ENCODE data around the gene HEATR5B. TPM values are rescaled to one million over a fixed set of nuclear protein-coding genes. Genes with fewer than 3 reads are reported as not detected.

Gene HEATR5B
- total and polyA plus RNA-seq, 11 donors, result 6.7 to 22.8 (median 17.9) TPM

DNA sequence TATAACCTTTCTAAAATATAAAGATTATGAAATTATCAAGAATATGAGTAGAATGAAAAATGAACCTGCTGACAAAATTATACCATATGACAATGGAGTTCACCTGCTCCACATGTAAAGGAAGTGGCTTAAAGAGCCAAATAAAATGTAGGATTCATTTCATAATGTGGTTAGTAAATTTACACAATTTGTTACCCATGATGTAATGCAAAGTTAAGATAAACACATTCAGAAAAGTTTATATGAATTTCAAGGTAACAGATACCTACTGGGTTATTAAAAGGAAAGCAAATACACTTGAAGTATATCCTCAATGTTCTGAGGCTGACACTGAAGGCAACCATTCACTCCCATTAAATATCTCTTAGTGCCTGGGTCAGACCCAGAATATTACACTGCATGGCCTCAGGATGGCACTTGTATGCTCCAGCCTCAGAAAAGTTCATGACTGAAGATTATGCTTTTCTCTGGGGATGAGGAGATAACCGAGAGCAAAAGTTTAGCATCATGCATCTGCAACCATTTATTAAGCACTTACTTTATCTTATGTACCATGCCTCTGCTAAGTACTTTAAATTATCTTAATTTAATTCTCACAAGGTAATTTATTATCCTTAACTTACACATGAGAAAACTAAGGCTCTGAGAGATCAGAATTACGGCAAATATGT is 124.0 kb downstream of the HEATR5B start:
- H3K36me3 ChIP-seq, result peaks cover 0 to 10% (median 0%) of the 10 kb centered on the region in 9 donors
- intact Hi-C loops (cut with DNase I), result no loop called here
- H3K4me1 ChIP-seq, result peaks cover 0 to 77% (median 52%) of the 10 kb centered on the region in 12 donors
- H3K27me3 ChIP-seq, result no peaks in the 10 kb centered on the region
- DNase-seq (no peak), ATAC-seq (peak in 2 of 4 donors; percentile 34 to 49)
- H3K4me3 ChIP-seq, result no peak overlapping the region
- H3K27ac ChIP-seq, result no peak overlapping the region
- TF ChIP-seq POLR2A (IDR thresholded peaks at IDR 0.05), result no peak
- TF ChIP-seq, protein P1, sequence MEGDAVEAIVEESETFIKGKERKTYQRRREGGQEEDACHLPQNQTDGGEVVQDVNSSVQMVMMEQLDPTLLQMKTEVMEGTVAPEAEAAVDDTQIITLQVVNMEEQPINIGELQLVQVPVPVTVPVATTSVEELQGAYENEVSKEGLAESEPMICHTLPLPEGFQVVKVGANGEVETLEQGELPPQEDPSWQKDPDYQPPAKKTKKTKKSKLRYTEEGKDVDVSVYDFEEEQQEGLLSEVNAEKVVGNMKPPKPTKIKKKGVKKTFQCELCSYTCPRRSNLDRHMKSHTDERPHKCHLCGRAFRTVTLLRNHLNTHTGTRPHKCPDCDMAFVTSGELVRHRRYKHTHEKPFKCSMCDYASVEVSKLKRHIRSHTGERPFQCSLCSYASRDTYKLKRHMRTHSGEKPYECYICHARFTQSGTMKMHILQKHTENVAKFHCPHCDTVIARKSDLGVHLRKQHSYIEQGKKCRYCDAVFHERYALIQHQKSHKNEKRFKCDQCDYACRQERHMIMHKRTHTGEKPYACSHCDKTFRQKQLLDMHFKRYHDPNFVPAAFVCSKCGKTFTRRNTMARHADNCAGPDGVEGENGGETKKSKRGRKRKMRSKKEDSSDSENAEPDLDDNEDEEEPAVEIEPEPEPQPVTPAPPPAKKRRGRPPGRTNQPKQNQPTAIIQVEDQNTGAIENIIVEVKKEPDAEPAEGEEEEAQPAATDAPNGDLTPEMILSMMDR (IDR thresholded peaks at IDR 0.05), result no peak
- H3K9me3 ChIP-seq, result no peaks in the 10 kb centered on the region
- 63 to 70% (median 65%) methylated on average over 2 of the region's 2 CpGs for WGBS, 4 donors

DNA sequence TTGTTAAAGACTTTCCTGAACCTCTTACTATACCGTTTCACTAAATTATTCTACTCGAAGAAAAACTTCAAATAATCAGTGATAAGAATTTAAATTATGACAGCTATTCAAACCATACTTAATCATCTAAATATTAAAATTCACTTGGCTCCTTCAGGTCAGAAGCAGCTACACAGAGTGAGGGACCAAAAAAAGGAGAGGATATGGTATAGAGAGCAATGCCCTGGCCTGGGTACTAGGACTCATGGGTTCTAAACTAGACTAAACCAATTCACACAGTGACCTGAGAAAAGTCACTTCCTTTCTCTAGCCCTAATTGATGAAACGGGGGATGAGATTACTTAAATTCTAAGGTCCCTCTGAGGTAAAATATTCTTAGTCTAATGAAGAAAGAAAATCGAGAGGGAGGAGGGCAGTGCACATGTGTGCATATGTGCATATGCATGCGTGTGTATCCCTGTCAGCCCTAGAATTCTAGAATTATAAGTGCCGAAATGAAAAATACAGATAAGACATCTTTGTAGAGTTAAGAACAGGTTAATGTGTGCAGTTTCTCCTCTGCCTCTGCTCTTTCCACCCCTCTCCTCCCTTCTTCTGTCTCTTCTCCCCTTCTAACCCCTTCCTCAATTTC is 129.1 kb downstream of the HEATR5B start:
- no peak overlapping the region for H3K27ac ChIP-seq
- H3K36me3 ChIP-seq, result peaks cover 0 to 1% (median 0%) of the 10 kb centered on the region in 9 donors
- H3K27me3 ChIP-seq, result no peaks in the 10 kb centered on the region
- TF ChIP-seq, protein P1 (IDR thresholded peaks at IDR 0.05), result no peak
- TF ChIP-seq POLR2A (IDR thresholded peaks at IDR 0.05), result no peak
- peaks cover 0 to 60% (median 45%) of the 10 kb centered on the region in 12 donors for H3K4me1 ChIP-seq
- DNase-seq, result no peak
- WGBS, 4 donors, result 52 to 60% (median 58%) methylated on average over 6 of the region's 6 CpGs
- H3K4me3 ChIP-seq, result no peak overlapping the region
- H3K9me3 ChIP-seq, result no peaks in the 10 kb centered on the region
- ATAC-seq, result no peak
- intact Hi-C loops (cut with DNase I), result no loop called here

DNA sequence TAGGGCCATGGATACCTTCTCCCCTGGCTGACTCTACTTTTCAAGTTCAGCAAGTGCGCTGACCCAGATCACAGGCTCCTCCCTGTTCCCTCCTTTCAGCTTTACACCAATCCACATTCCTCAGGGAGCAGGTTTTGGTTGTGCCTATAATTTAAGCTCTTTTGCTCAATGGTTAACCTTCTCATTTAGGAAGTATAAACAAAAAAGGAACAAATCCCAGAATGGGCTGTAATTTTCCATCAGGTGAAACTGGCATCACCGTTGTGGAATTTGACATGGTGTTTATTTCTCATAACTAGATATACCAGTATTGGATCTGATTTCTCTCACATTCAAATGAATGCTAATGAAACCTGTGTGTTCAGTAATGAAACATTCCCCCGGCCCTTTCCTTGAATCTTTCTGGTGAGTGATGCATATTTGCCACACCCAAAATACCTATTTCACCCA is 131.4 kb downstream of the HEATR5B start:
- peak overlapping the region in 1 of 12 donors; percentile 44 for H3K27ac ChIP-seq
- no peaks in the 10 kb centered on the region for H3K36me3 ChIP-seq
- no peak for TF ChIP-seq POLR2A (IDR thresholded peaks at IDR 0.05)
- TF ChIP-seq, protein P1 (IDR thresholded peaks at IDR 0.05), result no peak
- DNase-seq (no peak), ATAC-seq (peak in 2 of 4 donors; percentile 43 to 48)
- peaks cover 0 to 51% (median 35%) of the 10 kb centered on the region in 12 donors for H3K4me1 ChIP-seq
- intact Hi-C loops (cut with DNase I), result no loop called here
- no peaks in the 10 kb centered on the region for H3K27me3 ChIP-seq
- no peaks in the 10 kb centered on the region for H3K9me3 ChIP-seq
- H3K4me3 ChIP-seq, result no peak overlapping the region
- 78 to 88% (median 84%) methylated on average over 3 of the region's 3 CpGs for whole genome bisulfite sequencing, 4 donors

DNA sequence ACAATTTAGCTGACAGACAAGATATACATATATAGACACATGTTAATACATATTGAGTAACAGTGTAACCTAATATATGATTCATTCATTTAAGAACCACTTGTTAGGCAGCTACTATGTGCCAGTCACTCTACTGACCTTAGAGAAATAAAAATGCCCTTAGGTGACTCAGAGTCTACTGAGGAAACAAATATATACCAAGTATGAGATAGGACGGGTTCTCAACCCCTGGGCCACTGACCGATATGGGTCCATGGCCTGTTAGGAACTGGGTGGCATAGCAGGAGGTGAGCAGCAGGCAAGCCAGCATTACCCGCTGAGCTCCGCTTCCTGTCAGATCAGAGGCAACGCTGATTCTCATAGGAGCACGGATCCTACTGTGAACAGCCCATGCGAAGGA is 132.6 kb downstream of the HEATR5B start:
- no peak for DNase-seq

More for the DNA sequence above, 132.6 kb downstream of the HEATR5B start:
- TF ChIP-seq POLR2A (IDR thresholded peaks at IDR 0.05), result no peak
- TF ChIP-seq, protein P1 (IDR thresholded peaks at IDR 0.05), result no peak
- Histone ChIP-seq H3K9me3 (no peaks in the 10 kb centered on the region), H3K4me3 (no peak overlapping the region), H3K27ac (peak overlapping the region in 7 of 12 donors; percentile 9 to 49 (median 31)), H3K36me3 (no peaks in the 10 kb centered on the region), H3K27me3 (no peaks in the 10 kb centered on the region), H3K4me1 (peaks cover 0 to 47% (median 31%) of the 10 kb centered on the region in 12 donors)
- peak; percentile 27 to 72 (median 62) for ATAC-seq
- 72 to 85% (median 79%) methylated on average over 7 of the region's 7 CpGs for WGBS, 4 donors
- intact Hi-C loops (cut with DNase I), result no loop called here
